HPDE6-E6E7 (cell line): ENCODE measurements around the gene TLE7.

ENCODE experiments used
- DNase-seq: peaks from one replicate; pipeline ENCODE4 v3.0.0; 2011; ENCODE audit warnings: missing footprints; ENCODE audit errors: extremely low spot score

Gene TLE7

DNA sequence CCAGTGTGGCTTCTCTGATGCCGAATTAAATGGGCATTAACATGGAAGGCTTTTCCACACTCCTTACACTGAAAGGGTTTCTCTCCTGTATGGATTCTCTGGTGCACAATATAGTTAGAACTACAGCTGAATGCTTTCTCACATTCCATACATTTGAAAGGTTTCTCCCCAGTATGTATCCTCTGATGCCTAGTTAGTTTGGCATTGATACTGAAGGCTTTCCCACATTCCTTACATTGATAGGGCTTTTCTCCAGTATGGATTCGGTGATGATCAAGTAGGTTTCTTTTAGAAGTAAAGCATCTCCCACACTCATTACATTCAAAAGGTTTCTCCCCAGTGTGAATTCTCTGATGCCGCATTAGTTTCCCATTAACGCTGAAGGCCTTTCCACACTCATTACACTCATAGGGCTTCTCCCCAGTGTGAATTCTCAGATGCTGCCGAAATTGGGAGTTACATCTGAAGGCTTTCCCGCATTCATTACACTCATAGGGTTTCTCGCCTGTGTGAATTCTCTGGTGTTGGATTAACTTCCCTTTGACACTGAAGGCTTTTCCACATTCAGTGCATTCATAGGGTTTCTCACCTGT, 6.5 kb upstream of the TLE7 start:
- no peak for DNase-seq

DNA sequence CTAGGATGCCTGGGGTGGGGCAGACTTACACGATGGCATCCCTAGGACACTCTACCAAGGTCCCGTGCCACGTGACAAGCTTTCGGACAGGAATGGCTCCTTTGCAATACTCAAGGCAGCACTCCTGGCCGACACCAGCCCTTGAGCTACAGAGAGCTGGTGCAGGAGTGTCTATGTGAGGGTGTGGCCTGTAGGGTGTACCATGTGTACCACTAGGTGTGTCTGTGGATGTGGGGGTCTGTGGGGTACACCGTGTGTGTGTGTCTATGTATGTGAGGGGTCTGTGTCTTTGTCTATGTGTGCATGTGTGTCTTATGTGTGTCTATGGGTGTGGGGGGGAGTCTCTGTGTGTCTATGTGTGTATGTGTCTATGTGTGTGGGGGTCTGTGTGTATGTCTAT, 1.9 kb upstream of the TLE7 start:
- no peak for DNase-seq

GRCh38 chr16:71441348-71442050, 355 bp downstream of the TLE7 start:
- DNase-seq = no peak

DNA sequence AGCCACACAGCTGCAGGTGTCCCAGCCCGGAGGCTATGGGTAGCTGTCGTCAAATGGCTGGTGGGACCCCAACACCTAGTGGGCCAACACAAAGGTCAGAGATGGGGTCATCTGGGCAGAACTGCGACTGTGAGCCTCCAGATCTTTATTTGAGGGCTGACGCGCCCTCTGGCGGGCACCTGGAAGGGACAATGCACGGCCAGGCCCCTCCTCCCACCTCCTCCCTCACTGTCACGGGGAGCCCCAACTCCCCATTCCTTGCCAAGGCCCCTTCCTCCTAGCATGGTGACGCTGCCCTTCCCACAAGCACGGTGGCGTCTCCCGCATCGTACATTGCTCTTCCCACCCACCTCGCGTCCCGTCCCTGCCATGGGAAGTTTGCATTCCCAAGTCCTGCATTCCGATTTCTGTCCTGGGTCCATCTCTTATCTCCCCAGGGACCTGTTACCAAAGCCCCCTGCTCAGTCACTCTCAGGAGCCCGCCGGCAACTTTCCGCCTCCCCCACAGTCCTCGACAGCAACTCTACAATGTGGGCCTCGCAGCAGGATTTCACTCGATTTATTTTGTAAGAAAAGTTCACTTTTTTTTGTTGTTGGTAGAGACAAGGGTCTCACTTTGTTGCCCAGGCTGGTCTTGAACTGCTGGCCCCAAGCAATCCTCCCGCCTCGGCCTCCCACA, 1.0 kb downstream of the TLE7 start:
- no peak for DNase-seq

DNA sequence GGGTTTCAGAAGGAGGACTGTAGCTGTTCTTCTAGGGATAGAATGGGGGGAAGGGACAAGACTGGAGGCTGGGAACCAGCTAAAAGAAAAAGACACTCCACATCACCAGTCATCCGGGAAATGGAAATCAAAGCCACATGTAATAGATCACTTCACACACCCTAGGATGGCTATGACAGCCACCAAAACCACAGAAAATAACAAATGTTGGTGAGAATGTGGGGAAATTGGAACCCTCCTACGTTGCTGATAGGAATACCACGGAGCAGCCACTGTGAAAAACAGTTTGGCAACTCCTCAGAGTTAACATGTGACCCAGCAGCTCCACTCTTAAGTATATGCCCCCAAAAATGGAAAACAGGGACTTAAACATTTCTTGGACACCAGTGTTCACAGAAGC, 2.3 kb downstream of the TLE7 start:
- DNase-seq = no peak

DNA sequence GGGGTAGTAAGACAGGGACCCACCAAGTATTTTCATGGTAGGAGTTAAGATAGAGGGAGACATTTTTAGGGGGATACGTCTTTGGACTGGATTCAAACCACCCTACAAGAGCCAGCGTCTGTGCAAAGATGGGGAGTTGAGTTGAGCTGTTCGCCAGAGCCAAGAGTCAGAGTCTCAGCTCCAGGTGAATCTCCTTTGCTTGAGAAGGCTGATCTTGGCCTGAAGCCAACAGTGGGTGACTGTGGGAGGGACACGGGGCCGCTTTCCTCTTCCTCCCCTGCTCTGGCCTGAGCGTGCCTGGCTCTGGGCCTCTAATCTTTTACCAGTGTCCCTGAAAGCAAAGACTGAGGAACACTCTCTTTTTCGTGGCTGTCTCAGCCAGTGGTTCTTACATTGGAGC, 5.4 kb downstream of the TLE7 start:
- DNase-seq = no peak

DNA sequence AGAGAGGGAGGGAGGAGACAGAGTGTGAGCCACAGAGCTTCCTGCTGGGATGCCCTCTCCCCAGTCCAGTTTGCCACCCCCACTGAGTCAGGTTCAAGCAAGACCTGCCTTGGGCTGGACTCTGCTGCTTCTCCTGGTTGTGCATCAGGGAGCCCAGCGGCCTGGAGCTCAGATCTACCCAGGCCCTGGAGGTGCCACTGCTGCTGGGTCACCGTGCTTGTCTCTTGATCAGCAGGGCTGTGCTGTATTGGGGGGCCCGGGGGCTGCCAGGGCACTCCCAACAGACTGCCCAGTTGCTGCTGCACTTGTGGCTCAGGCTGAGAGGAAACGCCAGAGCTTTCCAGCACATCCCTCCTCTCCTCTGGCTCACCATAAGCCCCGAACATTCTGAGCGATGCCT, 8.9 kb downstream of the TLE7 start:
- DNase-seq = no peak

DNA sequence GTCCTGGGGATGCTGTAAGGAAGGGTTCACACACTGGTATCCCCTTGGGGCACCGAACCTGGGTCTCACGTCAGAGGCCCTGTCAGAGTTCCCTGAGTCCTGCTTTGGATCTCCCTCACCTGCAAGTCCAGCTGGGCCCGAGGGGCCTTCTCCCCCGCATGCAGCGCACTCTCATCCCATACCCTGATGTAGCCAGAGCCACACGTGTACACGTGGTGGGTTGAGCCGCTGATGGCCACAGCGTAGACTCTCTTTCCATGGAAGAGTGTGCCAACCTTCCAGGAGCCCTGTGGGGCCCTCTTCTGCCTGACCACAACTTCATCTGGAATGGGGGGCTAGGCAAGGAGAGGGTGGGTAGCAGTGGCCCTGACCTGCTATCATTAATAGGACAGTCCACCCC, 9.9 kb downstream of the TLE7 start:
- no peak for DNase-seq

DNA sequence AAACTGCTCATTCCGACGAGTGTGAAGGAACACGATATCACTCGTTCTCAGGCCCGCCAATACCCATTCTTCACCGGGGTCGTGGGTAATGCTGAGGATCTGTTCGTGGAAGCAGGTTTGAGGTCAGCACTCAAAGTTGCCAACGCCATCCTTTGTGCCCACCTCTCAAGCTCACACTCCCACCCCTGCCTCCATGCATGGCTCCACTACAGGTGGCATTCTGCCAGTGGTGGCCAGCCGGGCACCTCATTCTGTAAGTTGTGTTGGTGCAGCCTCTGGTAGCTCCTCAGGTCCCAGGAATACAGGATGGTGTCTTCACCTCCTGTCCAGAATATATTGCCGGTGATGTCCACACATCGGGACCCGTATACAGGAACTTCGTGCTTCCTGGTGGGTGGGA, 10.7 kb downstream of the TLE7 start:
- DNase-seq = no peak

DNA sequence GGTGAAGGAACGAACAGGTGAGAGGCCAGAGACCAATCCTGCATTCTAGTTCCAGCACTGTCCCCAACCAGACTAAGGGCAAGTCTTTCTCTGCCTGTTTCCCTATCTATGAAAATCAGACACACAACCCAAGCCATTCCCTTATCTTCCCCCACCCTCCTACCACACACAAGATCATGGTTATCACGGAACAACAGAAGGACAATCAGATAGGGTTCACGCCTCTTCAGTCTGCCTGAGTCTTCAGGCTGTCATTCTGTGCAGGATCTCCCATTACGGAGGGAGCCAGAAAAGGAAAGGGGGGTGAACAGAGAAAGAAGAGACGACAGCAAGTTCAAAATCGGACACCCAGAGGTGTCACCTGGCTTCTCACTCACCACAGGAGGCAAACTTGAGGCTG, 11.1 kb downstream of the TLE7 start:
- no peak for DNase-seq

DNA sequence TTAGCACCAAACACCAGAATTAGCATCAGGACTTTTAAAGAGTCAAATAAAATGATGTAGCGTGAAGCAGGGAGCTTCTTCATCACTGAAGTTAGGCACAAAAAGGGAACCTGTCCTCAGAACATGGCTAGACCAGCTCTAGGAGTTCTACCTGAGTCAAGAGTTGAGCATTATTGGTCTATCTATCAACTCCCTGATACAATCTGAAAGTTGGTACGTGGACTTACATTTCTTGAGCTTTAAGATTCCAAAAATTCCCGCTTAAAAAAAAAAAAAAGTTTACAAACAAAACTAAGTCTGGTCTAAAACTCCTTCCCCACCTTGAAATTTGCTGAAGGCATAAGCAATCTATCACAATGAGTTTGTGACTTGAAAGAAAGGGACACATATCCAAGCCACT, 12.3 kb downstream of the TLE7 start:
- no peak for DNase-seq

GRCh38 chr16:71428883-71429282, 13.0 kb downstream of the TLE7 start:
- DNase-seq = no peak

DNA sequence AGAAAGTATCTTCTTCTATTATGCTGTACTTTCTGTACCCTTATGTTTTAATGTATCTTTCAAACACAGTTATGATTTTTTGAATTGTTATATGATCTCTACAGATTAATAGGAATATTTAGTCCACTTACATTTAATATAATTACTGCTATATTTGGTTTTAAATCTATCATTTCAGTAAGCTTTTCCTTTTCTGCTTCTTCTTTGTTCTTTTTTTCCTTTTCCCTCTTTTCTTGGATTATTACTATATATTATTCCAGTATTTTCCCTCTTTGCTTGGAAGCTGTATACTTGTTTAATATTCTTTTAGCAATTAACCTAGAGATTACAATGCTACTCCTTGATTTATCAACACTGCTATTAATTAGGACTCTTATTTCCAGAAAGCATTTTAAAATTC, 13.5 kb downstream of the TLE7 start:
- DNase-seq = no peak

- no peak for DNase-seq
These were observed 14.8 kb downstream of the TLE7 start for GRCh38 chr16:71426880-71427615.

GRCh38 chr16:71426069-71426879, 15.6 kb downstream of the TLE7 start:
- DNase-seq = peak; percentile 96

DNA sequence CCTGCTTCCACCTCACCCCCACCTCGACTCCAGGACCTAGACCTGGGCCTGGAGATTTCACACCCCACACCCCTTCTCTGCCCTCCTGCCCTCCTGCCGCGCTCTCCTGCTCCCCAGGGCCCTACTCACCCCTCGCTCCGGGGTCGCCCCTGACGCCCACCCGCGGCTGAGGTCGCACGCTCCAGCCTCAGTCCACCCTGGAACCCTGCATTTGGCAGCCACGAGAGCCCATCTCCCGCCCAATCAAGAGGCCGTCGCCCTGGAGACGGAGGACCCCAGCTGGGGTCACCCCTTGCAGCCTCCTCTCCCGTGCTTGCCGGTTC, 16.1 kb downstream of the TLE7 start:
- no peak for DNase-seq

DNA sequence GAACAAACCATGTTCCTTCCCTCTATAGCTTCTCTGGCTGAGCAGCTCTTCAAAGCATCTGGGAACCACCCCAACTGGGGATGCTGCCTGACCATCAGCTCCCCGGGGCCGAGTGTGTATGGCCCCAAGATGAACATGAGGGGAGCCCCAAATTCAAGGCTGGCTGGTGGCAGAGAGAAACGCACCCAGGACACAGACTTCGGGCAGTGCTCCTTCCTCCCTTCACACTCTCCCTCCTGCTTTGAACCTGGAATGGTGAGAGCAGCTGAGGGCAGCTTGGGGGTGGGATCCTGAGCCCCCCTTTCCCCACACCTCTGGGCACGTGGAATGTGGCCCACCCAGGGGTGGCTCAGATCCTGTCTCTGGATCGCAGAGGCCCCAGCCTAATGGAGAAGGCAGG, 17.2 kb downstream of the TLE7 start:
- DNase-seq = no peak

DNA sequence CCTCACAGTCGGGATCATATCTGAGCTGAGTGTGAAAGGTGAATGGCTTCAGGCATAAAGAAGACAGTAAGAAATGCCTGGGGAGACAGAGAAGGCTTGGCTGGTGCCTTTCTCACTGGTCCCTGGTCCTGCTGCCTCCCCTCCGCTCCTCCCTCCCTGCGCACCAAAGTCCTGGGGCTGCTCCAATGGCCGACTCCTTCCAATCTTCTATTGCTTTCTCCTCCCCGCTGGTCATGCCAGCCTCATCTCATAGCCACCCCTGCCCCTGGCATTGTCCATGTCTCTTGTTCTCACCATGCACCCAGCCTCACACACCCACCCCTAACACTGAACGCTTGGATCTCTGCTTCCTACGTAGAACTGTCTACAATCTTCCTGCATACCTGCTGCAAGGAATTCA, 18.0 kb downstream of the TLE7 start:
- DNase-seq = no peak

DNA sequence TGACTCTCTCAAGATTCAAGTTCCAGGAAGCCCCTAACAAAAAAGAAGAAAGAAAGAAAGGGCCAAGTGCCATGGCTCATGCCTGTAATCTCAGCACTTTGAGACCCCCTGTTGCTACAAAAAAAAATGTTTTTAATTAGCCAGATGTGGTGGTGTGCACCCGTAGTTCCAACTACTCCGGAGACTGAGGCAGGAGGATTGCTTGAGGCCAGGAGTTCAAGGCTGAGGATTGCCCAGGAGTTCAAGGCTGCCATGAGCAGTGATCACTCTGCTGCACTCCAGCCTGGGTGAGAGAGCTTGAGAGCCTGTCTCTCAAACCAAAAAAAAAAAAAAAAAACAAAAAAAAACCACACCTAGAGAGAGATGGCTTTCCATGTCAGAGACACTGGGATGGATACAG, 18.8 kb downstream of the TLE7 start:
- no peak for DNase-seq

DNA sequence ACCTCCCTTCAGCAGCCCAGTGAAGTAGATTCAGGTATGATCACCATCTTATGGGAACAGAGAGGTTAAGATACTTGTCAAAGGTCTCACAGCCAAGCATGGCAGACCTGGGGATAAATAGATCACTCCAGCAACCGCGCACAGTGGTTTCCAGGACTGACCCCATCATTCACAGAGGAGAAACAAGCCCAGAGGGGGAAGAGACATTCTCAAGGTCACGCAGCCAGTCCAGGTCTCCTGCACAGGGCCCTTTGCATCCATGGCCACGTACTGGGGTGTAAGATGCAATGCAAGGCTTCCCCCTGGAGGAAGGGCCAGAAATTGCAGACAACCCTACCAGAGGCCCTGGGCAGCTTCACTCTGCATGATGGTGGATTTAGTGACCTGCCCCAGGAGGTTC, 19.9 kb downstream of the TLE7 start:
- DNase-seq = peak; percentile 51

GRCh38 chr16:71414038-71414437, 27.8 kb downstream of the TLE7 start:
- DNase-seq = no peak

DNA sequence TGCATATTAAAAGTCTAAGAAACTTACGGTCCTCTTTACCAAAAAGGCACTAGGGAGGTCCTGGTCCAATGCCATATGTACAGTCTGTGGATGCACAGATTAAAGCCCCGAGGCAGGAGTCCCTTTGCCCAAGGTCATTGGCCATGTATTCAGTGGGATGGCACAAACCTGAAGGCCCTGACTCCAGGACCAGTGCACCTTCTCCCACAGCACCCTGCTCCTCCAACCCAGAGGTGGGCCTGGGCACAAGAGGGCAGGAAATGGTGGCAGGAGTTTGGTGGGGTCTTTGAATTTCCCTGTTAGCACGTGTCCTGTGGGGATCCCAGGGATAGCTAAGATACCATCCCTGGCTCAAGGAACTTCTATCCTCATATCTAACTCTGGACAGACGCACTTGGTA, 28.5 kb downstream of the TLE7 start:
- no peak for DNase-seq
